Embryonic facial prominence (tissue), 1 donor: ENCODE results near the gene GBP5.
A peak's percentile ranks its signal among the peaks of the same experiment; 100 is the strongest.
"Not testable (repeated sequence)": the region's sequence is repeated elsewhere in the genome, so short reads cannot be mapped to it uniquely, and the experiment has no call there.

ENCODE experiments used
- DNase-seq: peaks from one replicate; pipeline ENCODE4 v3.0.0-alpha.2; 2016; ENCODE audit errors: extremely low spot score

The GBP5 gene

GRCh38 chr1:89284078-89284763 is 11.6 kb upstream of the GBP5 start:
- not testable (repeated sequence) for DNase-seq

- no peak for DNase-seq
Observed at GRCh38 chr1:89280766-89281165, 8.1 kb upstream of the GBP5 start.

- no peak for DNase-seq
Observed at GRCh38 chr1:89279011-89279466, 6.4 kb upstream of the GBP5 start.

GRCh38 chr1:89277725-89278124 is 5.1 kb upstream of the GBP5 start:
- no peak for DNase-seq

GRCh38 chr1:89276690-89277089 is 4.0 kb upstream of the GBP5 start:
- DNase-seq: no peak

GRCh38 chr1:89274411-89274857 is 1.8 kb upstream of the GBP5 start:
- peak; percentile 62 for DNase-seq

GRCh38 chr1:89273324-89273778 is 691 bp upstream of the GBP5 start:
- no peak for DNase-seq

GRCh38 chr1:89271341-89272015 is 1.2 kb downstream of the GBP5 start:
- DNase-seq: peak; percentile 53

- DNase-seq: no peak
Observed at GRCh38 chr1:89270423-89270822, 2.2 kb downstream of the GBP5 start.

GRCh38 chr1:89269277-89269676 is 3.4 kb downstream of the GBP5 start:
- no peak for DNase-seq

- DNase-seq: no peak
Observed at GRCh38 chr1:89262643-89263042, 10.0 kb downstream of the GBP5 start.

GRCh38 chr1:89261926-89262515 is 10.6 kb downstream of the GBP5 start:
- DNase-seq: no peak

- DNase-seq: no peak
Observed at GRCh38 chr1:89260566-89261255, 11.9 kb downstream of the GBP5 start.

GRCh38 chr1:89260042-89260441 is 12.6 kb downstream of the GBP5 start:
- DNase-seq: no peak

GRCh38 chr1:89259283-89259971 is 13.2 kb downstream of the GBP5 start:
- no peak for DNase-seq

- DNase-seq: no peak
Observed at GRCh38 chr1:89257041-89257440, 15.6 kb downstream of the GBP5 start.

GRCh38 chr1:89255581-89255980 is 17.1 kb downstream of the GBP5 start:
- not testable (repeated sequence) for DNase-seq

GRCh38 chr1:89254658-89255287 is 17.9 kb downstream of the GBP5 start:
- no peak for DNase-seq

- no peak for DNase-seq
Observed at GRCh38 chr1:89243046-89243445, 29.6 kb downstream of the GBP5 start.
